Vagina (tissue), 2 donors: ENCODE data around the gene SEMA3A. TPM values are rescaled to one million over a fixed set of nuclear protein-coding genes. Genes with fewer than 3 reads are reported as not detected.

Experiments used
- DNase-seq, 2 donors: peaks; one replicate each; pipeline ENCODE4 v3.0.0-alpha.2; 2017; ENCODE audit errors: extremely low spot score in 2 of 2
- H3K27ac ChIP-seq: fragments of 200-600 bp; sonication (generic); one replicate; pipeline ENCODE4 v1.5.1; 2019
- H3K27me3 ChIP-seq: fragments of 200-600 bp; sonication (generic); one replicate; pipeline ENCODE4 v1.5.1; 2019
- H3K36me3 ChIP-seq, 2 donors: fragments of 200-600 bp; sonication (generic); one replicate each; pipeline ENCODE4 v1.5.1; 2017 to 2019
- H3K4me1 ChIP-seq: fragments of 200-600 bp; sonication (generic); one replicate; pipeline ENCODE4 v1.5.1; 2019
- H3K4me3 ChIP-seq, 2 donors: fragments of 200-600 bp; sonication (generic); 1 replicate in 1 of 2; 2 replicates in 1 of 2; pipeline ENCODE4 v1.5.1; 2016 to 2019
- H3K9me3 ChIP-seq: fragments of 200-600 bp; sonication (generic); one replicate; pipeline ENCODE4 v1.5.1; 2019
- POLR2A ChIP-seq, 2 donors: fragments of 450-650 bp; IDR thresholded peaks; one replicate each; pipeline ENCODE4 v1.6.1; 2017; ENCODE audit warnings: antibody characterized with exemption in 2 of 2, mild to moderate bottlenecking in 2 of 2, moderate library complexity in 2 of 2
- POLR2AphosphoS5 ChIP-seq, 2 donors: sonication (generic); formaldehyde crosslinking; IDR thresholded peaks; one replicate each; pipeline ENCODE4 v1.9.0; 2017; ENCODE audit warnings: antibody characterized with exemption in 2 of 2, mild to moderate bottlenecking in 2 of 2, low read depth in 1 of 2; ENCODE audit not compliant: insufficient read depth in 1 of 2
- intact Hi-C: fragments of 100-400 bp; cut with DNase I; formaldehyde crosslinking; loops from one replicate; pipeline ENCODE4 v1.15.1; 2023
- total RNA-seq: library from RNA; depleted of rRNA; stranded (reverse); fragments of >200 nt; gene quantifications from one replicate; pipeline ENCODE4 v1.2.3, GENCODE V29; 2016
- TF ChIP-seq, protein P1 (sequence below), 3 experiments: fragments of 450-650 bp in 2 of 3; fragments of 200-600 bp in 1 of 3; sonication (generic) in 1 of 3; IDR thresholded peaks; one replicate each; pipeline ENCODE4 v1.5.1; 2017 to 2019; ENCODE audit warnings: antibody characterized with exemption in 3 of 3, mild to moderate bottlenecking in 2 of 3, moderate library complexity in 2 of 3

SEMA3A gene
- total RNA-seq, 1 donor from 2014 or later: 3.4 TPM

DNA sequence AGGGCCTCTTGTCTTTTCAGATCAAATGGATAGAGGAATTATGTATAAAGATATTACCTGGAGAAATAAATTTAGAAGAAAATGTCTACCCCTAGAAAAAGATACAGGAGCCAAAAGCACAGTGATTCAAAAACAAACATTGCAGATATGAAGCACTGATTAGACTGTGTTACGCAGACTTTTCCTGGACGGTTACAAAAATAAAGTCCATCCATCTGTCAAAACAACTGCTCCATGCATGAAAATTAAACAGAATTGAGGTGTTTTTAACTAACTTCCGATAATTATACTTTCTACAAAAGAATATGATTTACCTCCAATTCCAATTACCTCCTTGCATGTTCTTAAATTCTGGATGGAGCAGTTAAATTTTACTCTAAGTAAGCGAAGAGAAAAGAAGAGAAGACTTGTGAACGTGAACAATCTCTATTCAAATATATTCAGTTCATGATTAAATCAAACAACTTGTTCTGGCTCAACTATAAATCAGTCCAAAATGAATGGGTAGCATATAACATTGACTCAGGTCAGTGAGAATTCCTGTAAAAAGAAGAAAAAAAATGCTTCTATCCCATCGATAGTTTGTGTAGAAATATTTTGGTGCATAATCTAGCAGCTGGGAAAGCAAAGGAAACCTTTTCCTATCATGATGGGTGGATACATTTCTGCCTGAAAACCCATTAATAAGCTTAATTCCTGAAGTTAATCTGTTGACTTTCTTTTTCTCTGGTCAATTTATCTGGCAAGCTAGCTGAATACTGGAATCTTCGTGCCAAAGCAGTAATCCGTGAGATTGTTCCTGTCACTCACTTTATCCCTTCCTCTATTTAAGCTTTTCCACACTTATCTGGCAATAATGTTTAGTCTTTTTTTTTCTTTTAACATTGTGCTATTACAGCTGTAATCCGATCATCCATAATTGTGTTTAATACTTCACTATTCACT, 80.4 kb downstream of the SEMA3A start:
- TF ChIP-seq, protein P1, sequence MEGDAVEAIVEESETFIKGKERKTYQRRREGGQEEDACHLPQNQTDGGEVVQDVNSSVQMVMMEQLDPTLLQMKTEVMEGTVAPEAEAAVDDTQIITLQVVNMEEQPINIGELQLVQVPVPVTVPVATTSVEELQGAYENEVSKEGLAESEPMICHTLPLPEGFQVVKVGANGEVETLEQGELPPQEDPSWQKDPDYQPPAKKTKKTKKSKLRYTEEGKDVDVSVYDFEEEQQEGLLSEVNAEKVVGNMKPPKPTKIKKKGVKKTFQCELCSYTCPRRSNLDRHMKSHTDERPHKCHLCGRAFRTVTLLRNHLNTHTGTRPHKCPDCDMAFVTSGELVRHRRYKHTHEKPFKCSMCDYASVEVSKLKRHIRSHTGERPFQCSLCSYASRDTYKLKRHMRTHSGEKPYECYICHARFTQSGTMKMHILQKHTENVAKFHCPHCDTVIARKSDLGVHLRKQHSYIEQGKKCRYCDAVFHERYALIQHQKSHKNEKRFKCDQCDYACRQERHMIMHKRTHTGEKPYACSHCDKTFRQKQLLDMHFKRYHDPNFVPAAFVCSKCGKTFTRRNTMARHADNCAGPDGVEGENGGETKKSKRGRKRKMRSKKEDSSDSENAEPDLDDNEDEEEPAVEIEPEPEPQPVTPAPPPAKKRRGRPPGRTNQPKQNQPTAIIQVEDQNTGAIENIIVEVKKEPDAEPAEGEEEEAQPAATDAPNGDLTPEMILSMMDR (IDR thresholded peaks at IDR 0.05): no peak
- no peak for TF ChIP-seq POLR2A (IDR thresholded peaks at IDR 0.05)
- no peak for TF ChIP-seq POLR2AphosphoS5 (IDR thresholded peaks at IDR 0.05; ENCODE audit: insufficient read depth in 1 of 2, low read depth in 1 of 2)
- Histone ChIP-seq H3K9me3 (no peaks in the 10 kb centered on the region), H3K27me3 (no peaks in the 10 kb centered on the region), H3K4me3 (no peak overlapping the region), H3K4me1 (no peaks in the 10 kb centered on the region), H3K36me3 (no peaks in the 10 kb centered on the region), H3K27ac (no peak overlapping the region)
- no peak for DNase-seq
- intact Hi-C loops: no loop called here

DNA sequence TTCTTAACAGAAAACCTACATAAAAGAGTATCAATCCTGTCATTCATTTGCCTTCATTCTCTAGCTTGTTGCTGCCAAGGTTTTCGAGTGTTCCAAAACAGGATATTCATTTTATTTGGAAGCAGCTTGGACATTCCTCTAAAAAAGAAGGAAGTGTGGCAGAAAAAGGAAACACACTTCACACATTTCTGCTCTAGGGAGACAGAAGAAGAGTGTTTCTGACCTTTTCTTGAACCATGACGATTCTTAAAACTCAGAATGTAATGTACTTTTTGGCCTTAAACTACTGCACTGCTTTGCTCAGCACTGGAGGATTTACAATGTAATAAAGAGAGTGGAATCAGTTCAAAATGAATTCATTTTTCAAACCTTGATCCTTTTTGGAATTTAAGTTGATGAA, 81.3 kb downstream of the SEMA3A start:
- no peaks in the 10 kb centered on the region for H3K36me3 ChIP-seq
- TF ChIP-seq, protein P1 (IDR thresholded peaks at IDR 0.05): no peak
- TF ChIP-seq POLR2AphosphoS5 (IDR thresholded peaks at IDR 0.05; ENCODE audit: insufficient read depth in 1 of 2, low read depth in 1 of 2): no peak
- TF ChIP-seq POLR2A (IDR thresholded peaks at IDR 0.05): no peak
- no peaks in the 10 kb centered on the region for H3K27me3 ChIP-seq
- no peak for DNase-seq
- no peaks in the 10 kb centered on the region for H3K4me1 ChIP-seq
- no peak overlapping the region for H3K4me3 ChIP-seq
- H3K27ac ChIP-seq: no peak overlapping the region
- no peaks in the 10 kb centered on the region for H3K9me3 ChIP-seq
- intact Hi-C loops: no loop called here

DNA sequence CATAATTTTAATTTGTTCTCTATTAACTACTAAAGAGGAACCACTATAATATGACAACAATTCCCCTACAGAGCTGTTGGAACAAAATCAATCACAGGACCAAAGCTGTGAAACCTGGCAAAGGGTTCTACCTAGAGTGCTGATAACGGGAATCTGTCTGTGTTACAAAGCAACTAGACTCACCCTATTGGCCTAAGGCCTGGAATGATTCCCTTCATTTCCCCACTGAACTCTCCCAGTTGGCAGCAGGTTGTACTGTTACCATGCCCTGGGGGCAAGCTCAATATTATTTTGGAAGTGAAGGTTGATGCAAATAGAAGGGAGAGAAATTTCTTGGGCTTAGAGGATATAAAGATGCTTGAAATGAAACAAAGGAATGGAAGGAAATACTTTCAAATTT, 81.8 kb downstream of the SEMA3A start:
- H3K9me3 ChIP-seq: no peaks in the 10 kb centered on the region
- TF ChIP-seq POLR2A (IDR thresholded peaks at IDR 0.05) (no peak), POLR2AphosphoS5 (IDR thresholded peaks at IDR 0.05; ENCODE audit: insufficient read depth in 1 of 2, low read depth in 1 of 2) (no peak)
- TF ChIP-seq, protein P1 (IDR thresholded peaks at IDR 0.05): no peak
- no peaks in the 10 kb centered on the region for H3K36me3 ChIP-seq
- intact Hi-C loops: no loop called here
- no peaks in the 10 kb centered on the region for H3K4me1 ChIP-seq
- no peaks in the 10 kb centered on the region for H3K27me3 ChIP-seq
- no peak overlapping the region for H3K27ac ChIP-seq
- no peak for DNase-seq
- H3K4me3 ChIP-seq: no peak overlapping the region

DNA sequence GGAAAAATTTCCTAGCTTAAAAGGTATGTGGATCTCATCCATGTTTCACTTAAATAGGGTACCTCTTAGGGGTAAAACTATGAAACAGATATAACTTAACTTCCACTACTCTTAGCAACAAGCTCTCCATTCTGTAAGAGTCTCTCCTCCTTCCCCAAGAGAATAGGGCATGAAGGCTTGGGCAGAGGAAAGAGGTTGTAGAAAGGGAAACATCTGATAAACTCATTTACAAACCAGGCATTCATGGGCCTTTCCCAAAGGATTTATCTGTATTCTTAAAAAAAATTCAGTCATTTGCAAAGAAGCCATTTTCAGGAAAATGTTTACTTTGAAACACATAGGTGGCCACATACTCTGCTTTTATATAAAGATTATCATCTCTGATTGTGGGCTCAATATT, 82.7 kb downstream of the SEMA3A start:
- Histone ChIP-seq H3K27me3 (no peaks in the 10 kb centered on the region), H3K9me3 (no peaks in the 10 kb centered on the region), H3K27ac (no peak overlapping the region), H3K4me3 (no peak overlapping the region), H3K36me3 (no peaks in the 10 kb centered on the region), H3K4me1 (no peaks in the 10 kb centered on the region)
- intact Hi-C loops: no loop called here
- TF ChIP-seq, protein P1 (IDR thresholded peaks at IDR 0.05): no peak
- no peak for TF ChIP-seq POLR2A (IDR thresholded peaks at IDR 0.05)
- TF ChIP-seq POLR2AphosphoS5 (IDR thresholded peaks at IDR 0.05; ENCODE audit: insufficient read depth in 1 of 2, low read depth in 1 of 2): no peak
- DNase-seq: no peak

DNA sequence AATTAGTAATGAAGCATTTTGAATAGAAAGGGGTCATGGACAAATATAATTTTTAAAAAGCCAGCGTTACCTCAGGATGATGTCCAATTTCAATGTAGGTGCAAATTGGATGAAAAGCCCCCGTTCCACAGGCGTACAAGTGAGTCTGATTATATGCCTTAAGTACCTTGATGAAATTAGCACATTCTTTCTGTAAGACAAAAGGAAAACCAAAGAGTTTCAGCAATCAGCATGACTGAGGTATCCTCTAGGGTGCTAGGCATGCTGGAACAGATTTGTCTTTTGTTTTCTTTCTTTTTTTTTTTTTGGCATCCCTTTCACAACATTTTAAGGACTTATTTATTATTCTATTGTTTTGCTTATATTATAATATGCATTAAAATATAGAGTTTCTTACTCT, 84.2 kb downstream of the SEMA3A start:
- DNase-seq: no peak
- no peaks in the 10 kb centered on the region for H3K27me3 ChIP-seq
- H3K4me1 ChIP-seq: no peaks in the 10 kb centered on the region
- no peak overlapping the region for H3K27ac ChIP-seq
- H3K36me3 ChIP-seq: no peaks in the 10 kb centered on the region
- no peaks in the 10 kb centered on the region for H3K9me3 ChIP-seq
- no peak for TF ChIP-seq POLR2AphosphoS5 (IDR thresholded peaks at IDR 0.05; ENCODE audit: insufficient read depth in 1 of 2, low read depth in 1 of 2)
- intact Hi-C loops: no loop called here
- no peak overlapping the region for H3K4me3 ChIP-seq
